HG03196 (cell line): Measurements from ENCODE around the gene MCC.

Source experiments
- ATAC-seq: cut with Tn5 transposase; IDR thresholded peaks from one replicate; pipeline ENCODE4 v1.9.1; 2021; ENCODE audit not compliant: unreplicated experiment

Gene MCC

DNA sequence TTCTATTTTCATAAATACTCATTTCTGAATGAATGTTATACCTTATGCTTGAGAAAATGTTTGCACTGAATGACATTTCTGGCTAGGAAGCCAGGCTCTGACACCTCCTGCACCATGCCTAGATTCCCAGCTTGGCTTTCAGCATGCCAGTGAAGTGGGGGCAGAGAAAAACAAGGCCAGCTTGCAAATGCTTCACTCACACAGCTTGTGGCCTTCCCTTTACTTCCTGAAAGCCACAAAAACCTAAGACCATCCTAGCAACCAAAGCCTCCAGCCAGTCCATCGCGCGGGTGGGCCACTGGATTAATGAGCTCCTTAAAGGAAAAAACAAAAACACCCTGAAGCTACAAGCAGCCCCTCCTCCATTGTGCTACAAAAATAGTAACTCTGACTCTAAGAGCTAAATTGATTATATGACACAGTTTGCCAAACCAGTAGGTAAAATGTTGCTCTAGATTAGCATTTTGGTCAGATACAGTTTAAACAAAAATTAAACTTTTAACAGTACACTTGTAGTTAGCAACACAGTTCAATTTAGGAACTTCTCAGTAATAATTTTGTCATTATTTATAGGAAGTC, 213.3 kb downstream of the MCC start:
- no peak for ATAC-seq

DNA sequence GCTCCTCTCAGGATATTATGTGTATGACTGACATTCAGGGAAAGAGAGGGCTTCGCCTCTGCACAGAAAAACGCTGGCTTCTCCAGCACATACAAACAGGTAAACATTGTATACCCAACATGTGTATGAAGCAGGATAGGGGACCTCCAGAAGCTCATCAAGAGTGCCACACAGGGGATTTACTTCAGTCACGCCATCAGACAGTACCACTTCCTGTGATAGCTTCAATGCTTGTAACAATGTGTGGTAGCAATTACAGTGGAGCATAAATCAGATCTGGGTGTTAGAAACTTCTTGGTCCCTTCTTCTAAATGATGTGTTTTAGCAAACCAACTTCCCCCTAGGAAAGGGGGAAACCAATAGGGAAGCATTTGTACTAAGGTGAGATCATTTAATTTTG, 214.3 kb downstream of the MCC start:
- peak; percentile 72 for ATAC-seq

DNA sequence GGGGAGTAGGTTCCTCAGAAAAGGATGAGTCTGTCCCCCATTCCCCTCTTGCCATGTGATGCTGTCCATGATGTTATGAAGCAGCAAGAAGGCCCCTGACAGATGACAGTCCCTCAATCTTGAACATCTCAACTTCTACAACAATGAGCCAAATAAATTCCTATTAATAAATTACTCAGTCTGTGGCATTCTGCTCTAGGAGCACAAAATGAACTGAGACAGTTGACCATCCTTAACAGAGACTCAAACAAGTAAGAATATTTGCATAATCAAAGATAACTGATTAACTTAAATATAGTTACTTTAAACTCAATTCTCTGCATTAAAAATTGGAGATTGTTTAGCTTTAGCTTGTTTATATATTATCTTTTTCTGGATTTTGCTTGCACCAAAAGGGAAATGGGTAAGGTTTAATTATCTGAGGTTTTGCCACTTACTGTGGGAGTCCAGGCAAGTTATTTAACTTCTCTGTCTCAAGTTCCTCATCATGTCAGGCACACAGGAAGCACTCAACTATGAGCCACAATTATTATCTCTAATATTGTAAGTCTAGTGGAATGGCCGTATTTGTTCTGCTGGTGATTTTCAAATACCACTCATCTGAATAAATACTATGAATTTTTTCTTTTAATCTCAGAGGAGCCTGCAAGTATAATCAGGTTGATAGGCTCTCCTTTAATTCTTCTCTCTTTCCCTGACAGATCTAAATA, 216.4 kb downstream of the MCC start:
- ATAC-seq = peak; percentile 39

DNA sequence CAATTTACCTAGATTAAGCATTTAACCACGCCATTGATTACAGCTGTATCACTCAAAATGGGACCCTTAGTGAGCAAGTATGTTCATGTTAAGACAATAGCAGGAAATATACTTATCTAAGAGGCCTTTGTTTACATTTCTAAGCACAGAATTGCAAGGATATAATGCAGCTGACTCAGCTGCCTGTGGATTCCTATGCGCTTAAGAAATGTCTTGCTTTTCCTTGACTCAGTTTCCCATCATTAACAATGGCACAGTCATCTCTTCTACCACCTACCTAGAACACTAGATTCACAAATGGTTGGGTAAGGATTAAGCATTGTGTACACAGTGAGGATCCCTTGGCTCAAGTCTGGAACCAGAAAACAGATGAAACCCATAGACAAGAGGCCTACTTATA, 217.2 kb downstream of the MCC start:
- ATAC-seq = no peak

DNA sequence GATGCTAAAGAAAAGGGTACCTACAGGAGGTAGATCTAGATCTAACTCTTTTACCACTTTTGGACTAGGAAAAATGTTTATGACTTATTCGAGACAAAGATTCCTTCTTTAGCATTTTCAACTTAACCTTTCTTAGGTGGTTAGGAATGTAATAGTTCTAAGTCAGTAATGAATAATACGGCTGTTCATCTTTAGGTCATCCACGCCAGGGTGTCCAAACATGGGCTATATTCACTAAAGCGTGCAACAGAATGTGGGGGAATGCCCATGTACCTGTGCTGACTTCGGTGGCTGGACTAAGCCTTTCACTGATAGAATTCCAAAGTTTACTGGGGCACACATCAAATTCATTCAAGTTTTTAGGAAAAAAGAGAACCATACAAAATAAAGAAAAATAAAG, 218.2 kb downstream of the MCC start:
- ATAC-seq = no peak

DNA sequence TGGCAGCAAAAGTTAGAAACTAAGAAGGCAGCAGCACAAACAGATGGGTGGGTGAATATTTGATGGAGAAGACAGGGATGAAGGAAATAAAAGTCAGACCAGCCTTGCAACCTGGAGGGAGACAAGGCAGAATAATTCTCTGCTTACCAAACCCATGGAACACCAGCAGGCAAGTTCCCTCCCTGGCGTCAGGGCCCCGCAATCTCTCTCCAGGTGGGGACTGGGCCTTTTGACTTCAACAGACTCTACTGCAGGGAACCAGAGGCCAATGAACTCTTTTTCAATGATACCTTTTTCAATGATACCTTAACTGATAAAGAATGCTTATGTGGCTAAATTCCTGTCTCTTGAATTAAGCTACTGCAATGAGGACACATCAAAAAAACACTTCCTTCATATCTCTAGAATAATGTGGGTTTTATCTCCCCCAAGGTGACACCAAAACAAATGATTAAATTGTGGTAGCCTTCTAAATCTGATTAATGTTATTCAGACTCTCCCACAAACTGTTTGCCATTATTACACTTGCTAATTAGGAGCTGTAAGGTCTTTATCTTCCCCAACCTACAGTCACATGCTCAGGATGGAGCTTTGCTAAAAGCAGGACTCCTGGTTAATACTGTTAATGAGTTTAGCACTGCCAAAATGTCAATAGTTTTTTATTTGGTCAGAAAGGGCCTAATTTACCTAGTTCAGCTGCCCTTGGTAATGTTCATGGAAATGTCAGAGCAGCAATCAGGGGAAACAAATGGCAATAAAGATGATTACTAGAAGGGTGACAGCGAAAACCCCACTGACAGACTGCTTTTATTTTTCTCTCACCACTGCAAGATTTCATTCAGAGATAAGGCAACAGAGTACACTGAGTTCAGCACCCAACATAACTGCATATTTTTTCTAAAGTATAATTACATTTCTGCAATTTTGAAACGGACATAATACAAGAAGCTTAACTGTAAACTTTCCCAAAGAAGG, 218.9 kb downstream of the MCC start:
- ATAC-seq = no peak

DNA sequence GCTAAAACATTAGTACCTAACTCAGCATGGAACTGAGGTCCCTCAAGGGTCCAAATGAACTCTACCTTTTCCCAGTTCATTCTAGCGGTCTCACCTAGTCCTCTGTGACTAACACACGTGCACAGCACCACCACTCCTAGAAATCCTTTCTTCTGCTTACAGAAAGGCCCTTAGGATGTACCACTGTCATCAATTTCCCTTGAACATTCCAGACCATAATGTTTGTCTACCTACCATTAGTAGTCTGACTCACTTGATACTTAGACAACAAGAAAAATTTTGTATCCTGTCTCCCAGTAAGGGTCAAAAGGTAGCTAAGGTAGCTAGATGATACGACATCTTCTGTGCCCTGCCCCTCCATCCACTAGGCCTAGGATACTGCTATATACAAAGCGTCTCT, 220.0 kb downstream of the MCC start:
- ATAC-seq = no peak

DNA sequence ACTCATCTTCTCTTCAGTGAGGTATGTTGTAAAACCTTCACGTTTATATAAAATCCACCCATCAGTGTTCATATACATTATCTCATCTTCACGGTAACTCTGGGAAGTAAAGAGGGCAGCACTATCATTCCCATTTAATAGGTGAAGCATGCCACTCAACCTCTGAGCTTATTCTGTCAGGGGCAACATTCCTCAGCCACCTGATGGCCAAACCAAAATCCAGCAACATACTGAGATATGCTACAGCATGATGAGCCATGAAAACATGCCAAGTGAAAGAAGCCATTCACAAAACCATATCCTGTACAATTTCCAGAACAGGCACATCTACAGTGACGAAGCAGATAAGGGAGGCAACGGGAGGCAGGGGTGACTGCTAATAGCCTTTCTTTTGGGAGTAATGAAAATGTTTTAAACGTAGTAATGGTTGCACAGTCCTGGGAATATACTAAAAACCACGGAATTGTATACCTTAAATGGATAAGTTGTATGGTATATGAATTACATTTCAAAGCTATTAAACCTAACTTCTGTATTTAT, 220.8 kb downstream of the MCC start:
- no peak for ATAC-seq

DNA sequence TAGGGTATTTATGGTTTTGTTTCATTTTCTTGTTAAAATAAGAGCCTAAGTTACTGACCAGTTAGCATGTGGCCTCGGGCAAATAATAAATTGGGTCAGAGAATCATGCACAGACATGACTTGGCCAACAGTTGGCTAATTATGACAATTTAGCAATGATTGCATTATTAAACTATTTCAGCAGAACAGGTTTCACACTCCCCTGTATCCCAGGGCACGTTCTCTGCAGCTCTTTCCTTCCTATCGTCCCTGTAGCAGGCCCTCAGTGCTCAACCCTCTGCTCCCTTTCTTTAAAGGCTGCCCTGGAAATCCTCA, 221.4 kb downstream of the MCC start:
- no peak for ATAC-seq

DNA sequence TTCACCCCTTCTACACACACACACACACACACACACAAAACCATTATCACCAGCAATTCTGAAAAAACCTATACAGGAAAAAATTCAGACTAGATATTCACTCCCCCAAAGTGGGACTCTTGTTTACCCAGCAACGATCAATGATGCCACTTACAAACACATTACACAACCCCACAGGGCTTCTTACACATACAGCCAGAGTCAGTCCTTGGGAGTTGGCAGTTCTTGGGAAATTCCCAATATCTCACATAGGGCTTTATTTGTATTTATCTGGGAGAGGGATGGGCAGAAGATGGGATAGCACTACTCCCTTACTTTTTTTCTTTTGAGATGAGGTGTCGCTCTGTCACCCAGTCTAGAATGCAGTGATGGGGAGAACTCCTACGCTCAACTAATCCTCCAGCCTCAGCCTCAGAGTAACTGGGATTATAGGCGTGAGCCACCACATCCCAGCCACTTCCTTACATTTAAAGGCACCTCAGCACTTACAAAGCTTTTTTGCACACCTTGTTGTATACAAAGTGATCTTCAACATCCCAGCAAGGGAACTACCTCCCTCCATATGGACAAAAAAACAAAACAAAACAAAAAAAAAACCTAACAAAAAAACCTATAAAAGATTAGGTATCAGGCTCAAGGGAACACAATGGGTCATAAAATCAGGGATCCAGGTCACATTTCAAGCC, 221.9 kb downstream of the MCC start:
- ATAC-seq = no peak

DNA sequence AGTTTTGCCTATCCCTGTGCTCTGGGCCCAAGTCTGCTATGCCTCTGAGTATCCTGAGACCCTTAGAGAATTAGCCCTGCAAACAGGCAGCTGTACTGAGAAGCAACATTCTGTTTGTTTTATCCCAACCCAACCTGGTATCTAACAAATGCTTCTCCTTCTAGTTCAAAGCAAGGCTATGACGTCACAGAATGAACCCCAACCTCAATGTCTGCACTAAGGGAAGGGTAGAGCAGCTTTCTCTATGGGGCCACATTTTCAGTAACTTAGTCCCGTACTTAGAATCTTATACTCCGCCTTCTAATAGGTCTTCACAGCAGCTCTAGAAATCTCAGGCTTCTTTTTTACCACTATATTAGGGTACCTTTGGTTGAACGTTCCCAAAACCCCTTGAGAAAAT, 223.1 kb downstream of the MCC start:
- ATAC-seq = no peak

DNA sequence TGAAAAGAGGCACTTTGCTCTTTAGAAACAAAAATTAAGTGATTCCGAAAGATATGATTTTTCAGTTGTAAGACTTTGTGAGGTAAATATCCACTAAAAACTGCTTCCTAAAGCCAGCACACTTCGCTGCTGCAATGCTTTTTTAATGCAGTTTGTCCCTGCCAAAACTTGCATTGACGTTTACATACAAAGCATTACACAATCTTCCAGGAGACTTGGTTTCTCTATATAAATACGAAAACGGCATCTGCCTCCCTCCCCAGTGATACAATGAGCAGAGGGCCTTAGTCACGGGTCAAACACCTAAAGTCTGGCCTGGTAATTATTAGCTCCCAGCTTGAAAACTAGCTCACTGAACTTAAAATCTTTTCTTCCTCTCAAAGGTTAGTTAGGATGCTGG, 224.2 kb downstream of the MCC start:
- no peak for ATAC-seq

DNA sequence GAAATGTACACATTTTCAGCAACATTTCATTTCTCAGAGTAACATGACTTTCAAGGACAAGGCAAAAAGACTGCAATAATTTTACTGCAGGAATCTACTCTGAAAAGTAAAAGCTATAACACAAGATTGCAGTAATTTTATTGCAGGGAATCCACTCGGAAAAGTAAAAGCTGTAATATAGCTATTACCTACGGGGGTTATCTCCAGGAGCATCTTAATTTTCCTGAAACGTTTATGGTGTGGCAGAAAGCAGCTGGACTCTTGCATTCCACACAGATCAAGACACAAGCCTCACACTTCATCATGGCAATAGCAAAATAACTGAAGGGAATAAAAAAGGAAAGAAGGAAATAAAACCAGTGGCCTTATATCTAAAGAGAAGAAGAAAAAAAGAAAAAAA, 224.7 kb downstream of the MCC start:
- no peak for ATAC-seq

DNA sequence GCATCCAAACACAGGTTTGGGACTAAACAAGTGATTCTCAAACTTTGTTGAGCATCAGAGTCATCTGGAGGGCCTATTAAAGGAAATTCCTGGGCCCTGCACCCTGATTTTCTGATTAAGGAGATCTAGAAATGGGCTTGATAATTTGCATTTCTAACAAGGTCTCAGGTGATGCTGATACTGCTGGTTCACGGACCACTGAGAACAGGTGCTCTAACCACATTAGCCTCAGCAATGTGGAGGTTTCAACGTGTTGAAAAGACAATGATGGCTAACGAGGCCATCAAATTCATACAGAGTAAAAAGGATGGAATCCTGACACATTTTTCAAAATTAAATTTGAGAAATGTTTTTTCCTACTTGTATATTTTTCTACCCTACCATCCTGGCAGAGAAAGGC, 225.6 kb downstream of the MCC start:
- ATAC-seq = no peak

DNA sequence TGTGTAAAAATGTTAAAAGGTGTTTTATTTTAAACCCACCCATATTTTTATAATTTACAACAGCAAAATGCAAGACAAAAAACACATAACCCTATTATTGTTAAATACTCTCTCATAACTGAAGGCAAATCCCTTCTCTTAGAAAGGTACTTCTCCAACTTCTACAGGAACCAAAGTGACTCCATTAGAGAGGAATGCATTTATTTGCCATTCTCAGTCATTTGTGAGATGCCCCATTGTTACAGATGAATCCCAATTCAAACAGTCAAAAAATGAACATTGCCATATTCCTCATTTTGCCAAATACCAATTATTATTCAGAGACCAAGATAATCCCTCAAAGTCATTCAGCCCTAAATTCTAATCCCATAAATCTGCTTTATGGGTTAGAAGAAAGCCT, 229.2 kb downstream of the MCC start:
- no peak for ATAC-seq

DNA sequence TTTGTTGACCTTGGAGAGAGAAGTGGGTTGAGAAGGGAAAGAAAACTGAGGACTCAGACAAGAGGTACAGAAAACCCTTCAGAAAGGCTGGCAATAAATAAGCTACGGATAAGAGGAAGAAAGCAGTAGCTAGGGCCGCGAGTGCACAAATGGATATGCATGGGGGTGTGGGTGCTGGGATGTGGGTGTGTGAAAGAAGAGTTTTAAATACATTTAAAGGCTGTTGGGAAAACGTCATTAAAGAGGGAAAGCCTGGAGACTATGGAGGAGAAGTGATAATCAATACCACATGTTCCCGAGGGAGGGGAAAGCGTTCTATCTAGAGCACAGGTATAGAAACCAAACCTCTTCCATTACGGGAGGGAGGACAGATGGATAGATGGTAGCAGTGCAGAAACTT, 230.7 kb downstream of the MCC start:
- no peak for ATAC-seq

DNA sequence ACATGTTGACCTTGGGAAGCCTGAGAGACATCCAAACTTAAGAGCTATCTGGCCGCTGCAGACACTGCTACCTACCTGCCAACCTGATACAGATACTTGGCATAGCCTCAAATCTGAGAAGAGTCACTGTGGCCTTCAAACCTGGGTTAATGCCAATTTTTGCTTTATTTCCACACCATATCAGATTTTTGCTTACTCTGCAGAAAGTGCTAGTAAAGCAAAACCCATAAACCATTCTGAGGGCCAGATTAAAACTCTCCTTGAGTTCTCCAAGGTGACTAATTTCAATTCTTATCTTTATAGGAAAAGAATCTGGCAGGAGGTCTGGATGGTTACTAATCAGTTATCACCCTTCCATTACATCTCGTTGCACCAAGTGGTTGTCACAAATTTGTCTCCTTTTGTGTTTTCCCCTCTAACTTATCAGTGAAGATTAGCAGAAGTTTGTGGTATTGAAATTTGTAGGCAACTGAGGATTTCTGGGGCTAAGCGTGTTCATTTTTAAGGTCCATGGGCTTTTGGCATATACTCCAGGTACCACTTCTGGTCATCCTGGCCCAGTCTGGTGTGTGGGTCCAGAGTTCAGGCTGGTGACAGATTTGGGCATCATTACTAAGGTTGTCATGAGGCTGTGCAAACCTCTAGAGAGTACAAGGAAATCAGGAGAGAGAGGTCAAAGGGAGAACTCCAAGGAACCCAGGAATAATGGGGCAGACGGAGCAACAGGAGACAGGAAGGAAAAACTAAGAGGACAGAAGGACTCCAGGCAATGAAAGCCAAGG, 231.4 kb downstream of the MCC start:
- no peak for ATAC-seq

DNA sequence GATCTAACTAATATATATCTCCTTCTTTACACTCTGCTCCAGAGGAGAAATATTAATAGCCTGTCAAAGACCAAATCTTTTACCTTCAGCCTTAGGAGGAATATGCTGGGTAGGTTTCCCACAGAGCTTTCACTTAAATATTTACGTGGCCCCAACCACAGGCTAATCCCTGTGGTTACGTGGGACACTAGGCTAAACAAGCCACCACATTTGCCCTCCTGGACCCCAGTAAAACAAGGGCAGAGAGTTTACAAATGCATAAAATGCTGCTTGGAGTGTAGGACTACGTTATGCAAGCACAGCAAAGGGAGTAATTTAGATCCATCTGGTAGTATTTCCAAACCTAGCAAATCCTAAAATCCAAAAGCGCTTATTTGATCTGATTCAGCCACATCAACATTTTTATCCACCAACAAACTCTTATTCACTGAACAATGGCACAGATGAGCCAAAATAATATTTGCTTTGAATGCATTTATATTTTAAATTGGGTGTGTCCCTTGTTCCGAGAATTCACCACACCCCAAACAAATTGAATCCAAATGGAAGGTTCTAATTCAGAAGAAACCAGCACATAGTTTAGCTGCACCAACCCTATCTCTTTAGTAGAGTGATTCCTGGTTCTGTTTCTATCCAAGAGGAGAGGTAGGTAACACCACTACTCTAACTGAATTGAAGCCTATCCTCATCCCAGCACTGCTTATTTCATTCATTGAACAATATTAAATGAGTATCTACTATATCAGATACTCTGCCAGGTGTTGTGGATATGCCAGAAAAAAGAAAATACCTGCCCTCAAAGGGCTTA, 232.5 kb downstream of the MCC start:
- no peak for ATAC-seq

DNA sequence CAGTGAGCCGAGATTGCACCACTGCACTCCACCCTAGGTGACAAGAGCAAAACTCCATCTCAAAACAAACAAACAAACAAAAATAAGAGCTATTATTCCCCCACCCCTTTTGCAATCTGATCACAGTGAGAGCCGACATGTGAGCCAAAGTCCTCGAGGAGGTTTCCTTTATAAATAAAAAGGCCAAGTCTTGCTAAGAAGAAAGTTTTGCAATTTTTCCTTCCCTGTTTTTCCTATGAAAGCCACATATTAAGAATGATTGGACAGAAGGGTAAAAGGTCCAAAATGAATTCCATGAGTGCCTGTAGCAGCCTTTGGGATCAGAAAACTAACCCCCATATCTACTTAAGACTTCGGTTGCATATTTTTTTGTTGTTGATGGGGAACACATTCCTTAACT, 233.1 kb downstream of the MCC start:
- no peak for ATAC-seq

DNA sequence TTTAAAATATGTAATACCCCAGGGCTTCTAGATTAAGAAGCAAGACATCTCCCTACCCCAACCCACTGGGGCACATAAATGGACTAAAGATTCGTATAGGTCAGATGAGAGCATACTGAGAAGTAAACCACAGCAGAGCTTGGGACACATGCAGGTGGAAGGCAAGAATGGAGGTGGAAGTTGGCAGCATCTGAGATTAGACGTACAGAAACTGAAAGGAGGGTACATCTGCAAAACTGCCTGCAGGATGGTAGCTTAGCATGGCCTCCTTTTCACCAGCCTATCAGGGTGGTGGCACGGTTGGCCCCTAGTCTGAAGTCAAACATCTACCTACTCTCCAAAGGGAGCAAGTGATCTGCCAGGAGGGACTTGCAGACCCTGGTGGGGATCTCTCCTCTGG, 235.2 kb downstream of the MCC start:
- ATAC-seq = no peak
